GM12873 (cell line): Measurements from ENCODE around the gene CFAP251.

Experiments
- TF ChIP-seq, protein P1 (sequence below): IDR thresholded peaks from 2 replicates; pipeline ENCODE4 v1.5.1; 2012; ENCODE audit warnings: low read depth, mild to moderate bottlenecking, moderate library complexity, low read length, control low read depth; ENCODE audit not compliant: insufficient read depth; ENCODE audit errors: missing control alignments

The CFAP251 gene

DNA sequence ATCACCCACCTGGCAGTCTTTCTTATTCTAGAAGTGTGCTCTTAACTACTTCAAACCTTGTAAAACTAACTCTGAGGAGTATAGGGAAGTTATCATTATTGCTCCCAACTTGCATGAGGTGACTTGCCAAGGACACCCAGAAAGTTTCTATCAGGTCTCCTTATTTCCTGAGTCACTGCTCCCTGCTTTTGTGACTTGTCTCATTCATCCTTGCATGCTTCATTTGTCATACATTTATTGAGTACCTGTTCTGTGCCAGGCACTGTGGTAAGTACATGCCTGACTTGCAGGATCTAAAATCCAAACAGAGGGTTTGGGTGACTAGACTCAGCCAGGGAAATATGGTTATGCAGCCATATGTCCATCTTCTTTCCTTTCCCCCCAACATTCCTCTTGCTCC, 25.5 kb downstream of the CFAP251 start:
- TF ChIP-seq, protein P1, sequence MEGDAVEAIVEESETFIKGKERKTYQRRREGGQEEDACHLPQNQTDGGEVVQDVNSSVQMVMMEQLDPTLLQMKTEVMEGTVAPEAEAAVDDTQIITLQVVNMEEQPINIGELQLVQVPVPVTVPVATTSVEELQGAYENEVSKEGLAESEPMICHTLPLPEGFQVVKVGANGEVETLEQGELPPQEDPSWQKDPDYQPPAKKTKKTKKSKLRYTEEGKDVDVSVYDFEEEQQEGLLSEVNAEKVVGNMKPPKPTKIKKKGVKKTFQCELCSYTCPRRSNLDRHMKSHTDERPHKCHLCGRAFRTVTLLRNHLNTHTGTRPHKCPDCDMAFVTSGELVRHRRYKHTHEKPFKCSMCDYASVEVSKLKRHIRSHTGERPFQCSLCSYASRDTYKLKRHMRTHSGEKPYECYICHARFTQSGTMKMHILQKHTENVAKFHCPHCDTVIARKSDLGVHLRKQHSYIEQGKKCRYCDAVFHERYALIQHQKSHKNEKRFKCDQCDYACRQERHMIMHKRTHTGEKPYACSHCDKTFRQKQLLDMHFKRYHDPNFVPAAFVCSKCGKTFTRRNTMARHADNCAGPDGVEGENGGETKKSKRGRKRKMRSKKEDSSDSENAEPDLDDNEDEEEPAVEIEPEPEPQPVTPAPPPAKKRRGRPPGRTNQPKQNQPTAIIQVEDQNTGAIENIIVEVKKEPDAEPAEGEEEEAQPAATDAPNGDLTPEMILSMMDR, result no peak

DNA sequence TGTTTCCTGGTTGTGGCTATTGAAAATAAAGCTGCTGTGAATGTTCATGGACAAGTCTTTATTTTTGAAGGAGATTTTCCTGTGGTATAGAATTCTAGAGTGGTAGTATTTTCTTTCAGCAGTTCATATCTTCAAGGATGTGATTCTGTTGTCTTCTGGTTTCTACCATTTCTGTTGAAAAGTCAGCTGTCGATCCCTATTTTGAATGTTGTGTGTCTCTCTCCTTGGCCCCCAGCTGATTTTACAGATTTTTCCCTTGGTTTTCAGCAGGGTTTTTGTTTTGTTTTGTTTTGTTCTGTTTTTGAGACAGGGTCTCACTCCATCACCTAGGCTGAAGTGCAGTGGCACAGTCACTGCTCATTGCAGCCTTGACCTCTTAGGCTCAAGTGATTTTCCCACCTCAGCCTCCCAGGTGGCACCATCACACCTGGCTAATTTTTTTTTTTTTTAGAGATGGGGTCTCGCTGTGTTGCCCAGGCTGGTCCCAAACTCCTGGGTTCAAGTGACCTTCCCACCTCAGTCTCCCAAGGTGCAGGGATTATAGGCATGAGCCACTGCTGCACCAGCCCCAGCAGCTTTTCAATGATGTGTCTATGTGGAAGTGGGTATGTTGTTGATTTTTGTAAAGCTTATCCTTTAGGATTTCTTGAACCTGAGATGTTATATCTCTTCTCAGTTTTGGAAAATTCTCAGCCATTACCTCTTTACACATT, 28.1 kb downstream of the CFAP251 start:
- TF ChIP-seq, protein P1, result no peak

DNA sequence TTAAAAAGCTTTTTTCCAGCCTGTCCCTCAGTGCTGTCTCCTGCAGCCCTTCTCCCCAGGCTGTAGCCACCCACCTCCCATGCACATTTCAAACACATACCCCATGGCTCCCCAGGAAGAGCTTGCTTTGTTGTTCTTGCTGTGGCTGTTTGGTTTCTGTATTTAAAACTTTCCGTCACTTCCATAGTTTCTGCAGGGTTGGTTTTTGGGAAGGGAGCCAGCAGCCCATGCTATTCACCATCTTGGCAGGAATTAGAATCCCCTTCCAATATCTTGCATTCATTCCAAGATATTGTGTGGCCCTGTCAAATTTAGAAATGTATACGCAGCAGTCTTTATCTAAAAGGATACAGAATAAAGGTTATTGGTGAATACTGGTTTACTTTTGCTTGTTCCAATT, 29.6 kb downstream of the CFAP251 start:
- TF ChIP-seq, protein P1, result no peak

DNA sequence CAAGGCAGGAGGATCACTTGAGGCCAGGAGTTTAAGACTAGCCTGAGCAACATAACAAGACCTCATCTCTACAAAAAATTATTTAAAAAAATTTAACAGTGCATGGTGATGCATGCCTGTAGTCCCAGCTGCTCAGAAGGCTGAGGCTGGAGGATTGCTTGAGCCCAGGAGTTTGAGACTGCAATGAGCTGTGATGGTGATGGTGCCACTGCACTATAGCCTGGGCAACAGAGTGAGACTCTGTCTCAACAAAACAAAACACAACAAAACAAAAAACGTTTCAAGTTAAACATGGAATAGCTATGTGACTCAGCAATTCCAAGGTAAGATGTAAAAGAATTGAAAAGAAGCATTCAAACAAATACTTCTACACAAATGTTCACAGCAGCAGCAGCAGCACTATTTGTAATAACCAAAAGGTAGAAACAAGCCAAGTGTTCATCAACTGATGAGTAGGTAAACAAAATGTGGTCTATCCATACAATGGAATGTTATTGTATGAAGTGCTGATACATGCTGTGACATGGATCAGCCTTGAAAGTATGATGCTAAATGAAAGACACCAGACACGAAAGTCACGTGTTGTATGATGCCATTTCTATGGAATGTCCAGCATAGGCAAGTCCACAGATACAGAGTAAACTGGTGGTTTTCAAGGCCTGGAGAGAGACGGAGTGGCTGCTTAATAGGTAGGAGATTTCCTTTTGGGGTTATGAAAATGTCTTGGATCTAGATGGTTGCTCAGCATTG, 31.4 kb downstream of the CFAP251 start:
- TF ChIP-seq, protein P1, result no peak

DNA sequence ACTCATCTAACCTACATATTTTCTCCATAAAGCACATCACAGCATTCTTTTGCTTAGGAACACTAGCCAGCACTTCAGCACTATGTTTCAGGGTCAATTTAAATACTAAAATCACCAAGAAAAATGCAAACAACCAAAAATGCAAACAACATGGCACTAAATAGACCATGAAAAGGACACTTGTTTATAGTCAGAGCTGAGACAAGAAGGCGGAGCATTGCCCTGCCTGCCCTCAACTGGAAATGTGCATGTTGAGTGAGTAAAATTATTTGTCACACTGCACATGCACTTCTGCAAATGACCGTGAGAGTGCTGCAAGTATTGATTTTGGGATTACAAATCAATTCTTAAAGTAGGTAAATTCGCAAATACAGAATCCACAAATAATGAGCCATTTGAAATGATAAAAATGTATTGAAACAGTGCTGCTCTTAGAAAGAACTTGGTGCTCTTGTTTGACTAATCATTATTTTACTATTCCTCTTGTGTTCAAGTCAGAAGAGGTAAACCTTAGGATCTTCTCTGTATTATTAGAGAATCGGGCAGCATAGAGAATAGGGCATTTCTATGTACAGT, 34.8 kb downstream of the CFAP251 start:
- TF ChIP-seq, protein P1, result no peak

DNA sequence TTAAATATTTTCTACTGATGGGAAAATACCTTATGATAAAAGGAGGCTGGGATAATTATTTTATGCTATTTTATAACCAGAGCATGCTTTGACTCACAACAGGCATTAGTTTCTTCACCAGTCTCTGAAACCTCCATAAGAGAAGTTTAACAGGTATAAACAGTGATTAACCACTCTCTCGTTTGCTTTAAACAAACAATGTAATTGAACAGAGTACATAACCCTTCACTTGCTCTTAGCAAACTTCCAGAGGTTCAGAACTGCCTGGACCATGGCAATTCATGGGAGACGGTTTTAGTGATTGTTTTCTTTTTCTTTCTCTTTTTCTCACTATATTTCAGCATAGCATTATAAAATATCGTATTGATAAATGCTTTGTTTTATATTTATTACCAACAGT, 35.3 kb downstream of the CFAP251 start:
- TF ChIP-seq, protein P1, result no peak
